Measurements from ENCODE around the gene WAC. TPM values are rescaled to one million over a fixed set of nuclear protein-coding genes. Genes with fewer than 3 reads are reported as not detected.
"Not testable (repeated sequence)": the region's sequence is repeated elsewhere in the genome, so short reads cannot be mapped to it uniquely, and the experiment has no call there.

The WAC gene
- polyA plus RNA-seq, 3 donors, result 26.7 to 47.2 (median 39.8) TPM

GRCh38 chr10:28558186-28558585, 25.3 kb downstream of the WAC start:
- H3K27ac ChIP-seq (ENCODE audit: low read depth, low read length), result no peak overlapping the region
- 75 to 77% (median 75%) methylated on average over 3 of the region's 3 CpGs for WGBS, 3 donors

GRCh38 chr10:28558923-28559508, 26.1 kb downstream of the WAC start:
- WGBS, 3 donors, result 63 to 80% (median 72%) methylated on average over 8 of the region's 8 CpGs

GRCh38 chr10:28559618-28560017, 26.7 kb downstream of the WAC start:
- H3K27ac ChIP-seq (ENCODE audit: low read depth, low read length), result no peak overlapping the region
- 50 to 84% (median 83%) methylated on average over 4 of the region's 4 CpGs for WGBS, 3 donors

More at GRCh38 chr10:28558923-28559508, 26.1 kb downstream of the WAC start:
- H3K27ac ChIP-seq (ENCODE audit: low read depth, low read length), result no peak overlapping the region

- H3K27ac ChIP-seq (ENCODE audit: low read depth, low read length), result no peak overlapping the region
- 86 to 91% (median 89%) methylated on average over 3 of the region's 3 CpGs for WGBS, 3 donors
Observed at GRCh38 chr10:28560617-28561016, 27.7 kb downstream of the WAC start.

- H3K27ac ChIP-seq (ENCODE audit: low read depth, low read length), result no peak overlapping the region
- WGBS, 3 donors, result 90 to 95% (median 95%) methylated on average over 10 of the region's 10 CpGs
Observed at GRCh38 chr10:28561531-28561930, 28.6 kb downstream of the WAC start.

- WGBS, 3 donors, result 22 to 45% (median 31%) methylated on average over 6 of the region's 6 CpGs
Observed at GRCh38 chr10:28564905-28565304, 32.0 kb downstream of the WAC start.

GRCh38 chr10:28566458-28567015, 33.6 kb downstream of the WAC start:
- H3K27ac ChIP-seq (ENCODE audit: low read depth, low read length), result no peak overlapping the region
- WGBS, 3 donors, result 11 to 30% (median 22%) methylated on average over 1 of the region's 1 CpG

More at GRCh38 chr10:28564905-28565304, 32.0 kb downstream of the WAC start:
- no peak overlapping the region for H3K27ac ChIP-seq (ENCODE audit: low read depth, low read length)

GRCh38 chr10:28569506-28570159, 36.7 kb downstream of the WAC start:
- WGBS, 3 donors, result 32 to 62% (median 38%) methylated on average over 3 of the region's 3 CpGs
- H3K27ac ChIP-seq (ENCODE audit: low read depth, low read length), result no peak overlapping the region

GRCh38 chr10:28570598-28570997, 37.7 kb downstream of the WAC start:
- WGBS, 3 donors, result 79 to 83% (median 82%) methylated on average over 1 of the region's 1 CpG
- H3K27ac ChIP-seq (ENCODE audit: low read depth, low read length), result no peak overlapping the region

GRCh38 chr10:28571265-28571664, 38.3 kb downstream of the WAC start:
- no peak overlapping the region for H3K27ac ChIP-seq (ENCODE audit: low read depth, low read length)
- WGBS, 3 donors, result 69 to 98% (median 93%) methylated on average over 6 of the region's 6 CpGs

- WGBS, 3 donors, result 91 to 96% (median 94%) methylated on average over 10 of the region's 10 CpGs
- not testable (repeated sequence) for H3K27ac ChIP-seq (ENCODE audit: low read depth, low read length)
Observed at GRCh38 chr10:28574214-28574613, 41.3 kb downstream of the WAC start.

GRCh38 chr10:28575852-28576251, 42.9 kb downstream of the WAC start:
- 64 to 84% (median 81%) methylated on average over 5 of the region's 5 CpGs for WGBS, 3 donors
- no peak overlapping the region for H3K27ac ChIP-seq (ENCODE audit: low read depth, low read length)

GRCh38 chr10:28577506-28577905, 44.6 kb downstream of the WAC start:
- WGBS, 3 donors, result 75 to 86% (median 81%) methylated on average over 4 of the region's 4 CpGs
- no peak overlapping the region for H3K27ac ChIP-seq (ENCODE audit: low read depth, low read length)

GRCh38 chr10:28578454-28578853, 45.5 kb downstream of the WAC start:
- no peak overlapping the region for H3K27ac ChIP-seq (ENCODE audit: low read depth, low read length)
- WGBS, 3 donors, result 91 to 95% (median 91%) methylated on average over 2 of the region's 2 CpGs

GRCh38 chr10:28580825-28581224, 47.9 kb downstream of the WAC start:
- no peak overlapping the region for H3K27ac ChIP-seq (ENCODE audit: low read depth, low read length)
- WGBS, 3 donors, result 93 to 97% (median 95%) methylated on average over 1 of the region's 1 CpG

- H3K27ac ChIP-seq (ENCODE audit: low read depth, low read length), result no peak overlapping the region
- WGBS, 3 donors, result 58 to 69% (median 64%) methylated on average over 2 of the region's 2 CpGs
Observed at GRCh38 chr10:28581916-28582315, 49.0 kb downstream of the WAC start.

- 68 to 74% (median 70%) methylated on average over 6 of the region's 6 CpGs for WGBS, 3 donors
- no peak overlapping the region for H3K27ac ChIP-seq (ENCODE audit: low read depth, low read length)
Observed at GRCh38 chr10:28585076-28585475, 52.2 kb downstream of the WAC start.

GRCh38 chr10:28586176-28586575, 53.3 kb downstream of the WAC start:
- H3K27ac ChIP-seq (ENCODE audit: low read depth, low read length), result no peak overlapping the region
- 89 to 98% (median 90%) methylated on average over 4 of the region's 4 CpGs for WGBS, 3 donors

- no peak overlapping the region for H3K27ac ChIP-seq (ENCODE audit: low read depth, low read length)
- 21 to 39% (median 31%) methylated on average over 5 of the region's 5 CpGs for WGBS, 3 donors
Observed at GRCh38 chr10:28587270-28587969, 54.5 kb downstream of the WAC start.

All from adipose tissue (tissue), 3 donors.